SK-N-SH (cell line): ENCODE data around the gene VAMP8.

Source experiments
- CHD2 ChIP-seq: fragments of 150-350 bp; IDR thresholded peaks from 2 replicates; pipeline ENCODE4 v1.6.1; 2018; ENCODE audit warnings: low read length; ENCODE audit not compliant: partially characterized antibody
- CTCF ChIP-seq: fragments of 200-600 bp; sonication (generic); IDR thresholded peaks from 2 replicates; pipeline ENCODE4 v1.6.1; 2017; ENCODE audit warnings: antibody characterized with exemption, mild to moderate bottlenecking, moderate library complexity
- EP300 ChIP-seq, 2 experiments: IDR thresholded peaks; 2 replicates each; pipeline versions ENCODE4 v1.4.0 to v1.6.1; 2012; ENCODE audit warnings: borderline replicate concordance in 1 of 2, low read depth in 1 of 2, low read length in 1 of 2
- EZH2phosphoT487 ChIP-seq: fragments of 200-600 bp; sonication (generic); IDR thresholded peaks from 2 replicates; pipeline ENCODE4 v1.6.1; 2017; ENCODE audit warnings: low read depth, mixed run types, mild to moderate bottlenecking, antibody characterized with exemption, moderate library complexity, borderline replicate concordance
- FOXJ3 ChIP-seq: sonication (generic); formaldehyde crosslinking; IDR thresholded peaks from 2 replicates; pipeline ENCODE4 v1.5.1; 2020; ENCODE audit warnings: mild to moderate bottlenecking, missing genetic modification reagents
- NFIC ChIP-seq: IDR thresholded peaks from 2 replicates; pipeline ENCODE4 v1.4.0; 2012; ENCODE audit warnings: borderline replicate concordance
- POLR2AphosphoS5 ChIP-seq: IDR thresholded peaks from 2 replicates; pipeline ENCODE4 v1.6.1; 2012; ENCODE audit warnings: low read depth, low read length
- RAD21 ChIP-seq: IDR thresholded peaks from 2 replicates; pipeline ENCODE4 v1.6.1; 2012; ENCODE audit warnings: mild to moderate bottlenecking, low read length
- REST ChIP-seq: IDR thresholded peaks from 2 replicates; pipeline ENCODE4 v1.6.1; 2012; ENCODE audit warnings: mild to moderate bottlenecking, low read depth, low read length, moderate library complexity
- SIN3A ChIP-seq: IDR thresholded peaks from 2 replicates; pipeline ENCODE4 v1.6.1; 2012; ENCODE audit warnings: low read depth, mild to moderate bottlenecking, low read length, moderate library complexity, borderline replicate concordance
- TAF1 ChIP-seq: IDR thresholded peaks from 2 replicates; pipeline ENCODE4 v1.6.1; 2012; ENCODE audit warnings: low read depth, mild to moderate bottlenecking, low read length, moderate library complexity, borderline replicate concordance
- TEAD4 ChIP-seq: IDR thresholded peaks from 2 replicates; pipeline ENCODE4 v1.4.0; 2012; ENCODE audit warnings: mild to moderate bottlenecking, borderline replicate concordance; ENCODE audit not compliant: insufficient read depth
- USF1 ChIP-seq: IDR thresholded peaks from 2 replicates; pipeline ENCODE4 v1.4.0; 2012; ENCODE audit warnings: low read depth, borderline replicate concordance

- TF ChIP-seq POLR2AphosphoS5 = no peak
- no peak for TF ChIP-seq CTCF
- no peak for TF ChIP-seq FOXJ3 (CRISPR knock-in tag)
- TF ChIP-seq SIN3A = no peak
- no peak for TF ChIP-seq EP300 (IDR thresholded peaks at IDR 0.05; ENCODE audit: borderline replicate concordance in 1 of 2, low read depth in 1 of 2, low read length in 1 of 2)
- TF ChIP-seq TAF1 = no peak
- TF ChIP-seq CHD2 = no peak
- TF ChIP-seq REST = no peak
- TF ChIP-seq USF1 = no peak
- TF ChIP-seq NFIC = no peak
- TF ChIP-seq RAD21 = no peak
- TF ChIP-seq EZH2phosphoT487 = no peak
- TF ChIP-seq TEAD4 = no peak
These were observed 22.3 kb downstream of the VAMP8 start for GRCh38 chr2:85599468-85600234.
